ENCODE data around the gene P2RY11. TPM values are rescaled to one million over a fixed set of nuclear protein-coding genes. Genes with fewer than 3 reads are reported as not detected.

P2RY11 gene
- total RNA-seq, 4 donors from 2014 or later = 0.80 to 13.8 (median 6.9) TPM

DNA sequence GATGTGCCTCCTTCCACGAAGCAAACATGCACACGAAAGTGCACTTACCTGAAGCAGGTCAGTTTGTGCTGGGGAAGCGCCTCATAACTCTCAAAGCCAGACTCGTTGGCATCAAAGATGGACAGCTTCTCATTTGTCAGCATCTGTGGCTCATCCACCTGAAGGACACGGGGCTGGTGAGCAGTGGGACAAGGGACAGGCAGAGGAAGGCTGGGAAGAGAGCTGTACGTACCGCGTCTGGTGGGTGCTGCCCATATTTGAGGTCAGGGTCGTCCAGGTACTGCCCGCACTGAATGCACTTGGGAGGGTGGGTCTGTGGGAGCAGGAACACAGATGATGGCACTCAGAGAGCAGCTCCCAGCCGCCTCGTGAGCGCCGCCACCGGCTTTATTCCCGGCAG, 48.1 kb downstream of the P2RY11 start:
- no peak overlapping the region for H3K27ac ChIP-seq
- WGBS, 2 donors (ENCODE audit: low coverage in 1 of 2) = 94 to 100% methylated on average over 1 to 16 of the region's 16 CpGs
- intact Hi-C loops (cut with DNase I; ENCODE audit: low total_unique reads) = no loop called here
- in situ Hi-C loops (cut with MboI; ENCODE audit: low pct_ligation_motif_present in 1 of 4, low pct_unique_long_range_greater_than_20kb in 1 of 4, low sequenced_read_pairs in 3 of 4) = no loop called here
- no peak overlapping the region for H3K4me3 ChIP-seq
- DNase-seq = no peak
- no peaks in the 10 kb centered on the region for H3K4me1 ChIP-seq
- H3K27me3 ChIP-seq = no peaks in the 10 kb centered on the region
- TF ChIP-seq EP300 (IDR thresholded peaks at IDR 0.05; ENCODE audit: low read depth) = no peak
- TF ChIP-seq, protein P1, sequence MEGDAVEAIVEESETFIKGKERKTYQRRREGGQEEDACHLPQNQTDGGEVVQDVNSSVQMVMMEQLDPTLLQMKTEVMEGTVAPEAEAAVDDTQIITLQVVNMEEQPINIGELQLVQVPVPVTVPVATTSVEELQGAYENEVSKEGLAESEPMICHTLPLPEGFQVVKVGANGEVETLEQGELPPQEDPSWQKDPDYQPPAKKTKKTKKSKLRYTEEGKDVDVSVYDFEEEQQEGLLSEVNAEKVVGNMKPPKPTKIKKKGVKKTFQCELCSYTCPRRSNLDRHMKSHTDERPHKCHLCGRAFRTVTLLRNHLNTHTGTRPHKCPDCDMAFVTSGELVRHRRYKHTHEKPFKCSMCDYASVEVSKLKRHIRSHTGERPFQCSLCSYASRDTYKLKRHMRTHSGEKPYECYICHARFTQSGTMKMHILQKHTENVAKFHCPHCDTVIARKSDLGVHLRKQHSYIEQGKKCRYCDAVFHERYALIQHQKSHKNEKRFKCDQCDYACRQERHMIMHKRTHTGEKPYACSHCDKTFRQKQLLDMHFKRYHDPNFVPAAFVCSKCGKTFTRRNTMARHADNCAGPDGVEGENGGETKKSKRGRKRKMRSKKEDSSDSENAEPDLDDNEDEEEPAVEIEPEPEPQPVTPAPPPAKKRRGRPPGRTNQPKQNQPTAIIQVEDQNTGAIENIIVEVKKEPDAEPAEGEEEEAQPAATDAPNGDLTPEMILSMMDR (IDR thresholded peaks at IDR 0.05) = no peak
- no peaks in the 10 kb centered on the region for H3K9me3 ChIP-seq
- H3K36me3 ChIP-seq = peaks cover 0 to 37% (median 16%) of the 10 kb centered on the region in 4 donors

DNA sequence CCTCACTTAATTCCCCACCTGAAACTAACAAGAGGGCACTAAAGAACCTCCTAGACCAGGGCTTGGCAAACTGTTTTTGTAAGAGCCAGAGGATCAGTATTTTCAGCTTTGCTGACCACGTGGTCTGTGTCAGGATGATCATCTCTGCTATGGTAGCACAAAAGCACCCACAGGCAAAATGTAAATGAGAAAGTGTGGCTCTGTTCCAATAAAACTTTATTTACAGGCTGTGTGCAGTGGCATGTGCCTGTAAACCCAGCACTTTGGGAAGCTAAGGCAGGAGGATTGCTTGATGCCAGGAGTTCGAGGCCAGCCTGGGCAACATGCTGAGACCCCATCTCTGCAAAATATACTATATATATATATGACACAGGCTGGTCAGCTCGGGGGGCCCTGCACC, 52.0 kb downstream of the P2RY11 start:
- H3K4me3 ChIP-seq = no peak overlapping the region
- WGBS, 2 donors (ENCODE audit: low coverage in 1 of 2) = 86 to 100% methylated on average over 1 to 3 of the region's 3 CpGs

More for the DNA sequence above, 52.0 kb downstream of the P2RY11 start:
- Histone ChIP-seq H3K9me3 (no peaks in the 10 kb centered on the region), H3K36me3 (peaks cover 0 to 33% (median 15%) of the 10 kb centered on the region in 4 donors), H3K4me1 (no peaks in the 10 kb centered on the region), H3K27ac (no peak overlapping the region), H3K27me3 (no peaks in the 10 kb centered on the region)
- in situ Hi-C loops (cut with MboI; ENCODE audit: low pct_ligation_motif_present in 1 of 4, low pct_unique_long_range_greater_than_20kb in 1 of 4, low sequenced_read_pairs in 3 of 4) (no loop called here), intact Hi-C loops (cut with DNase I; ENCODE audit: low total_unique reads) (no loop called here)
- TF ChIP-seq POLR2AphosphoS5 (IDR thresholded peaks at IDR 0.05) (no peak), EP300 (IDR thresholded peaks at IDR 0.05; ENCODE audit: low read depth) (no peak), POLR2A (IDR thresholded peaks at IDR 0.05) (no peak)
- TF ChIP-seq, protein P1 (IDR thresholded peaks at IDR 0.05) = no peak
- DNase-seq = no peak

Small RNAs within 50 kb of the gene (small RNA-seq; reads per million reads assigned to genes)
- gene SNORD105 (83.0 to 213 (median 113) reads per million in 4 donors), gene SNORD105B (5,078 to 10,566 (median 7,301) reads per million in 4 donors)

Other genes starting within 250 kb of the P2RY11 start
- 1 to 10 TPM in 2 of 4 donors, not detected in 2; 2.0 to 2.7 TPM for gene OLFM2, start 175.2 kb upstream of the P2RY11 start, total RNA-seq
- gene COL5A3, start 101.2 kb upstream of the P2RY11 start, total RNA-seq = 10 to 100 TPM in 2 of 4 donors, 1 to 10 TPM in 2; 2.5 to 17.7 (median 7.9) TPM
- gene RDH8, start 98.2 kb upstream of the P2RY11 start, total RNA-seq = not detected
- 10 to 100 TPM; 24.5 to 56.1 (median 39.0) TPM for gene SHFL, start 25.4 kb upstream of the P2RY11 start, total RNA-seq
- gene ANGPTL6, start 9.0 kb upstream of the P2RY11 start, total RNA-seq = 1 to 10 TPM in 1 of 4 donors, under 1 TPM in 2, not detected in 1; 0.32 to 4.5 (median 0.55) TPM
- 10 to 100 TPM; 10.1 to 31.8 (median 21.5) TPM for gene PPAN, start 5.3 kb upstream of the P2RY11 start, total RNA-seq
- gene EIF3G, start 8.2 kb downstream of the P2RY11 start, total RNA-seq = 100 to 1,000 TPM; 169 to 293 (median 198) TPM
- gene DNMT1, start 83.3 kb downstream of the P2RY11 start, total RNA-seq = 100 to 1,000 TPM in 1 of 4 donors, 10 to 100 TPM in 3; 23.3 to 122 (median 42.0) TPM
- gene S1PR2, start 119.6 kb downstream of the P2RY11 start, total RNA-seq = 1 to 10 TPM in 3 of 4 donors, under 1 TPM in 1; 0.80 to 7.1 (median 3.5) TPM
- gene MRPL4, start 140.5 kb downstream of the P2RY11 start, total RNA-seq = 10 to 100 TPM; 44.1 to 89.6 (median 62.5) TPM
- gene ICAM1, start 159.4 kb downstream of the P2RY11 start, total RNA-seq = 10 to 100 TPM in 1 of 4 donors, 1 to 10 TPM in 3; 6.4 to 26.6 (median 7.7) TPM
- under 1 TPM in 2 of 4 donors, not detected in 2; 0.48 to 0.55 TPM for gene ICAM4, start 175.3 kb downstream of the P2RY11 start, total RNA-seq
- gene ICAM5, start 178.3 kb downstream of the P2RY11 start, total RNA-seq = under 1 TPM in 2 of 4 donors, not detected in 2; 0.27 to 0.48 TPM
- gene ZGLP1, start 198.1 kb downstream of the P2RY11 start, total RNA-seq = 1 to 10 TPM; 1.9 to 8.2 (median 3.8) TPM
- 10 to 100 TPM in 1 of 4 donors, 1 to 10 TPM in 2, not detected in 1; 6.1 to 28.9 (median 8.4) TPM for gene FDX2, start 204.3 kb downstream of the P2RY11 start, total RNA-seq
- gene RAVER1, start 221.8 kb downstream of the P2RY11 start, total RNA-seq = 10 to 100 TPM; 35.0 to 39.6 (median 38.6) TPM
- 10 to 100 TPM in 2 of 4 donors, 1 to 10 TPM in 2; 2.6 to 17.5 (median 8.6) TPM for gene ICAM3, start 227.9 kb downstream of the P2RY11 start, total RNA-seq